GM23338 (cell line): Measurements from ENCODE around the gene EMC9. TPM values are rescaled to one million over a fixed set of nuclear protein-coding genes. Genes with fewer than 3 reads are reported as not detected.

ENCODE experiments used
- ATAC-seq: fragments of 200-7000 bp; cut with Tn5 transposase; 3 replicates; pipeline ENCODE4 v1.9.1; 2020
- DNase-seq: peaks from one replicate; pipeline ENCODE4 v3.0.0-alpha.2; 2015; ENCODE audit warnings: low spot score
- H2AFZ ChIP-seq: fragments of 200-600 bp; sonication (generic); 2 replicates; pipeline ENCODE4 v1.8.0; 2016; ENCODE audit warnings: antibody characterized with exemption, mild to moderate bottlenecking, moderate library complexity
- H3F3A ChIP-seq: fragments of 200-600 bp; sonication (generic); replicated peaks from 2 replicates; pipeline ENCODE4 v1.8.0; 2017; ENCODE audit warnings: antibody characterized with exemption, mixed run types, low read depth
- H3K27ac ChIP-seq: fragments of 200-600 bp; sonication (generic); 2 replicates; pipeline ENCODE4 v1.6.1; 2016; ENCODE audit warnings: low read depth
- H3K27me3 ChIP-seq: fragments of 200-600 bp; sonication (generic); 2 replicates; pipeline ENCODE4 v1.8.0; 2016; ENCODE audit warnings: mild to moderate bottlenecking, mixed run types, moderate library complexity; ENCODE audit not compliant: insufficient read depth
- H3K36me3 ChIP-seq: fragments of 200-600 bp; sonication (generic); 2 replicates; pipeline ENCODE4 v1.8.0; 2016; ENCODE audit warnings: mild to moderate bottlenecking; ENCODE audit not compliant: insufficient read depth
- H3K4me1 ChIP-seq: fragments of 200-600 bp; sonication (generic); 2 replicates; pipeline ENCODE4 v1.8.0; 2016; ENCODE audit warnings: mild to moderate bottlenecking, moderate library complexity; ENCODE audit not compliant: insufficient read depth
- H3K4me2 ChIP-seq: fragments of 200-600 bp; sonication (generic); 2 replicates; pipeline ENCODE4 v1.7.1; 2017; ENCODE audit warnings: mixed run types
- H3K4me3 ChIP-seq: fragments of 200-600 bp; sonication (generic); 2 replicates; pipeline ENCODE4 v1.6.1; 2016; ENCODE audit warnings: mixed run types
- H3K79me2 ChIP-seq: fragments of 200-600 bp; sonication (generic); replicated peaks from 2 replicates; pipeline ENCODE4 v1.8.0; 2017; ENCODE audit warnings: mild to moderate bottlenecking; ENCODE audit not compliant: insufficient read depth
- H3K9me2 ChIP-seq: fragments of 200-600 bp; sonication (generic); 2 replicates; pipeline ENCODE4 v1.8.0; 2017; ENCODE audit not compliant: insufficient read depth
- H4K20me1 ChIP-seq: fragments of 200-600 bp; sonication (generic); replicated peaks from 2 replicates; pipeline ENCODE4 v1.8.0; 2017; ENCODE audit warnings: mild to moderate bottlenecking; ENCODE audit not compliant: insufficient read depth
- H3K27ac Mint-ChIP-seq: 2 replicates; pipeline ENCODE4 v1.8.0; 2020; ENCODE audit warnings: inconsistent platforms, mild to moderate bottlenecking, moderate library complexity, mixed read lengths
- H3K27me3 Mint-ChIP-seq: 3 replicates; pipeline ENCODE4 v1.8.0; 2022; ENCODE audit warnings: low read depth, mild to moderate bottlenecking, moderate library complexity, mixed read lengths, inconsistent platforms; ENCODE audit not compliant: insufficient read depth, poor library complexity
- H3K36me3 Mint-ChIP-seq: 3 replicates; pipeline ENCODE4 v1.8.0; 2021; ENCODE audit warnings: low read depth, mild to moderate bottlenecking, inconsistent platforms, moderate library complexity, mixed read lengths
- H3K4me1 Mint-ChIP-seq: 3 replicates; pipeline ENCODE4 v1.8.0; 2020; ENCODE audit warnings: mild to moderate bottlenecking, inconsistent platforms, mixed read lengths
- H3K4me3 Mint-ChIP-seq: 3 replicates; pipeline ENCODE4 v1.8.0; 2021; ENCODE audit warnings: moderate library complexity, mild to moderate bottlenecking, inconsistent platforms, mixed read lengths
- H3K9me3 Mint-ChIP-seq: 3 replicates; pipeline ENCODE4 v1.8.0; 2020; ENCODE audit warnings: moderate library complexity, mild to moderate bottlenecking, inconsistent platforms, mixed read lengths
- ETS1 ChIP-seq: IDR thresholded peaks from 2 replicates; pipeline ENCODE4 v1.6.1; 2016; ENCODE audit warnings: antibody characterized with exemption
- NANOG ChIP-seq: IDR thresholded peaks from 2 replicates; pipeline ENCODE4 v1.6.1; 2016; ENCODE audit warnings: antibody characterized with exemption, borderline replicate concordance
- REST ChIP-seq: IDR thresholded peaks from one replicate; pipeline ENCODE4 v1.6.1; 2018; ENCODE audit warnings: antibody characterized with exemption; ENCODE audit not compliant: unreplicated experiment
- ZNF462 ChIP-seq: fragments of 250-450 bp; sonication (Bioruptor Pico); IDR thresholded peaks from 2 replicates; pipeline ENCODE4 v1.5.0; 2020; ENCODE audit warnings: mild to moderate bottlenecking, moderate library complexity
- polyA plus RNA-seq: library from polyadenylated mRNA; unstranded; fragments of >200 nt; fragmentation: Nextera tagmentation; extraction: Ambion mirVana; gene quantifications from 2 replicates; pipeline ENCODE4 v1.2.1, GENCODE V29; 2016
- total RNA-seq: library from RNA; depleted of rRNA; stranded (reverse); fragments of >200 nt; shearing (Covaris generic); gene quantifications from 2 replicates; pipeline ENCODE4 v1.2.3, GENCODE V29; 2014

Gene EMC9
- total and polyA plus RNA-seq, 2 experiments from 2014 or later, result 30.0 to 64.2 TPM

GRCh38 chr14:24130717-24131548, 10.5 kb downstream of the EMC9 start (continued):
- TF ChIP-seq REST (no peak), NANOG (no peak), ETS1 (no peak)

GRCh38 chr14:24130380-24130716, 11.0 kb downstream of the EMC9 start, which contains the start of gene FITM1:
TSS of gene FITM1 (plus strand) at chr14:24130659. CDS start at chr14:24131564, 905 bp downstream.
- Histone ChIP-seq H3K9me2 (no peaks in the 10 kb centered on the region), H3K36me3 (no peaks in the 10 kb centered on the region), H3K27ac (no peak within 1 kb of the TSS), H3F3A (peaks cover 12% of the 10 kb centered on the region), H4K20me1 (no peaks in the 10 kb centered on the region), H3K27me3 (no peaks in the 10 kb centered on the region), H3K4me1 (peaks cover 8% of the 10 kb centered on the region; the same call in 1 of the 2 replicates), H3K79me2 (no peaks in the 10 kb centered on the region), H3K4me3 (no peak within 1 kb of the TSS), H2AFZ (no peak within 1 kb of the TSS), H3K4me2 (no peak within 1 kb of the TSS)
- H3K4me1 Mint-ChIP-seq, result peaks cover 15% of the 10 kb centered on the region
- H3K27ac Mint-ChIP-seq, result no peak within 1 kb of the TSS
- no peak for TF ChIP-seq ZNF462 (CRISPR knock-in tag)
- no peaks in the 10 kb centered on the region; the same call in 2 of the 3 replicates for H3K36me3 Mint-ChIP-seq
- no peak within 1 kb of the TSS; the same call in 2 of the 3 replicates for H3K4me3 Mint-ChIP-seq
- H3K9me3 Mint-ChIP-seq, result no peaks in the 10 kb centered on the region
- ATAC-seq, result no peak
- H3K27me3 Mint-ChIP-seq, result peaks cover 5% of the 10 kb centered on the region
- no peak for DNase-seq
